ENCODE results near the gene DCDC2B. TPM values are rescaled to one million over a fixed set of nuclear protein-coding genes. Genes with fewer than 3 reads are reported as not detected.

DCDC2B gene
- total and polyA plus RNA-seq, 9 of the 15 experiments (the other 6 are each of a cell fraction or from before 2014, with no cell fraction given): not detected

GRCh38 chr1:32179193-32179442, 29.8 kb upstream of the DCDC2B start (continued):
- TF ChIP-seq ZBTB40 (IDR thresholded peaks at IDR 0.05): no peak
- no peak for TF ChIP-seq ZBTB40 (CRISPR knock-in tag; IDR thresholded peaks at IDR 0.05)
- no peak for TF ChIP-seq ZNF24 (IDR thresholded peaks at IDR 0.05)
- 0 out of 2 replicates have a peak, but pooled peaks have one; percentile 28 for TF ChIP-seq CUX1 (CRISPR knock-in tag; IDR thresholded peaks at IDR 0.05)
- TF ChIP-seq ZNF277 (CRISPR knock-in tag; IDR thresholded peaks at IDR 0.05; ENCODE audit: borderline replicate concordance): no peak
- TF ChIP-seq, protein P1, sequence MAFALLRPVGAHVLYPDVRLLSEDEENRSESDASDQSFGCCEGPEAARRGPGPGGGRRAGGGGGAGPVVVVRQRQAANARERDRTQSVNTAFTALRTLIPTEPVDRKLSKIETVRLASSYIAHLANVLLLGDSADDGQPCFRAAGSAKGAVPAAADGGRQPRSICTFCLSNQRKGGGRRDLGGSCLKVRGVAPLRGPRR (CRISPR knock-in tag; IDR thresholded peaks at IDR 0.05): peak; percentile 84
- TF ChIP-seq PREB (CRISPR knock-in tag; IDR thresholded peaks at IDR 0.05): no peak
- TF ChIP-seq NFIC (IDR thresholded peaks at IDR 0.05): no peak
- no peak for TF ChIP-seq CHD2 (IDR thresholded peaks at IDR 0.05; ENCODE audit: low read depth, low read length)
- TF ChIP-seq SREBF1 (IDR thresholded peaks at IDR 0.05; ENCODE audit: borderline replicate concordance, low read depth, low read length): no peak
- TF ChIP-seq ZNF232 (CRISPR knock-in tag; IDR thresholded peaks at IDR 0.05): no peak
- no peak for TF ChIP-seq MAFF (IDR thresholded peaks at IDR 0.05; ENCODE audit: low read length)

All from K562 (cell line).